HepG2 (cell line): ENCODE measurements around the gene GPRIN1. TPM values are rescaled to one million over a fixed set of nuclear protein-coding genes. Genes with fewer than 3 reads are reported as not detected.

Source experiments
- ARID4A ChIP-seq: sonication (generic); formaldehyde crosslinking; IDR thresholded peaks from 2 replicates; pipeline ENCODE4 v1.5.0; 2020; ENCODE audit warnings: mild to moderate bottlenecking, missing genetic modification reagents, borderline replicate concordance
- DRAP1 ChIP-seq: IDR thresholded peaks from 2 replicates; pipeline ENCODE4 v1.6.1; 2016; ENCODE audit warnings: missing genetic modification reagents, missing compliant biosample characterization
- MEIS1 ChIP-seq: sonication (generic); formaldehyde crosslinking; IDR thresholded peaks from 2 replicates; pipeline ENCODE4 v1.9.0; 2021; ENCODE audit warnings: mild to moderate bottlenecking, missing genetic modification reagents, moderate library complexity, borderline replicate concordance
- MXI1 ChIP-seq: IDR thresholded peaks from 3 replicates; pipeline ENCODE4 v1.6.1; 2012; ENCODE audit warnings: low read depth, low read length, inconsistent platforms, borderline replicate concordance
- MZF1 ChIP-seq: sonication (generic); formaldehyde crosslinking; IDR thresholded peaks from 2 replicates; pipeline ENCODE4 v1.8.1; 2023; ENCODE audit warnings: mild to moderate bottlenecking, missing genetic modification reagents, borderline replicate concordance
- THAP11 ChIP-seq: IDR thresholded peaks from 2 replicates; pipeline ENCODE4 v1.6.1; 2016; ENCODE audit warnings: missing biosample characterization, missing genetic modification reagents
- TRAFD1 ChIP-seq: sonication (generic); formaldehyde crosslinking; IDR thresholded peaks from 2 replicates; pipeline ENCODE4 v1.5.1; 2020; ENCODE audit warnings: missing genetic modification reagents, mild to moderate bottlenecking, borderline replicate concordance
- UBTF ChIP-seq: sonication (generic); formaldehyde crosslinking; IDR thresholded peaks from 2 replicates; pipeline ENCODE4 v1.4.0; 2020; ENCODE audit warnings: mild to moderate bottlenecking, missing genetic modification reagents
- ZMAT3 ChIP-seq: sonication (generic); formaldehyde crosslinking; conservative IDR thresholded peaks from 2 replicates; pipeline ENCODE4 v1.7.0; 2021; ENCODE audit warnings: missing genetic modification reagents
- ZNF275 ChIP-seq: sonication (generic); formaldehyde crosslinking; IDR thresholded peaks from 2 replicates; pipeline ENCODE4 v1.8.0; 2022; ENCODE audit warnings: missing genetic modification reagents, mild to moderate bottlenecking, inconsistent platforms, borderline replicate concordance
- ZNF547 ChIP-seq: sonication (generic); formaldehyde crosslinking; IDR thresholded peaks from 2 replicates; pipeline ENCODE4 v1.5.1; 2020; ENCODE audit warnings: mild to moderate bottlenecking, missing genetic modification reagents
- ZNF598 ChIP-seq: sonication (generic); formaldehyde crosslinking; IDR thresholded peaks from 2 replicates; pipeline ENCODE4 v1.5.1; 2020; ENCODE audit warnings: mild to moderate bottlenecking, missing genetic modification reagents, borderline replicate concordance
- ZNF792 ChIP-seq: IDR thresholded peaks from 2 replicates; pipeline ENCODE4 v1.6.1; 2016
- ZSCAN5A ChIP-seq: sonication (generic); formaldehyde crosslinking; IDR thresholded peaks from 2 replicates; pipeline ENCODE4 v1.8.0; 2022; ENCODE audit warnings: mild to moderate bottlenecking, missing genetic modification reagents, borderline replicate concordance
- polyA plus RNA-seq, 8 experiments: library from polyadenylated mRNA; depleted of rRNA in 3 of 8; stranded (reverse) in 7 of 8; unstranded in 1 of 8; fragments of >200 nt; fragmentation: Illumina TruSeq in 4 of 8; extraction: Trizol in 4 of 8; gene quantifications; 2 replicates each; pipeline versions ENCODE4 v1.2.1 to v1.2.3, GENCODE V29; 2011 to 2016; ENCODE audit warnings: low read depth in 4 of 8, missing spikeins in 1 of 8, mixed read lengths in 1 of 8; ENCODE audit not compliant: insufficient read depth in 1 of 8
- total RNA-seq, 5 experiments: library from RNA; depleted of rRNA; stranded (reverse); fragments of >200 nt; fragmentation: Illumina TruSeq; extraction: Trizol; gene quantifications; 2 replicates each; pipeline ENCODE4 v1.2.3, GENCODE V29; 2016; ENCODE audit warnings: low read depth in 1 of 5

Gene GPRIN1
- total and polyA plus RNA-seq, 2 of the 13 experiments (the other 11 are each of a cell fraction or from before 2014, with no cell fraction given): 0.32 to 2.0 TPM

GRCh38 chr5:176647030-176647842 lies 37.3 kb upstream of the GPRIN1 start, which contains the start of gene TSPAN17 (continued):
- no peak for TF ChIP-seq TRAFD1
- peak; percentile 48; the same call in 1 of the 2 replicates for TF ChIP-seq ZMAT3 (CRISPR knock-in tag)
- TF ChIP-seq MEIS1 (CRISPR knock-in tag): no peak
- peak; percentile 19; the same call in 1 of the 2 replicates for TF ChIP-seq THAP11 (CRISPR knock-in tag)
- 0 out of 2 replicates have a peak, but pooled peaks have one; percentile 74 for TF ChIP-seq ZNF547 (CRISPR knock-in tag)
- peak; percentile 60; the same call in 1 of the 2 replicates for TF ChIP-seq ZNF598 (CRISPR knock-in tag)
- TF ChIP-seq MXI1: peak; percentile 66; the same call in 1 of the 3 replicates
- no peak for TF ChIP-seq ZNF792
- peak; percentile 26; the same call in 1 of the 2 replicates for TF ChIP-seq ZNF275 (CRISPR knock-in tag)
- peak; percentile 36; the same call in 1 of the 2 replicates for TF ChIP-seq ARID4A (CRISPR knock-in tag)
- TF ChIP-seq UBTF (CRISPR knock-in tag): peak; percentile 62
- TF ChIP-seq MZF1: no peak
- TF ChIP-seq DRAP1 (CRISPR knock-in tag): peak; percentile 86
- no peak for TF ChIP-seq ZSCAN5A (CRISPR knock-in tag)
